Measurements from ENCODE around the gene FSTL1.

DNA sequence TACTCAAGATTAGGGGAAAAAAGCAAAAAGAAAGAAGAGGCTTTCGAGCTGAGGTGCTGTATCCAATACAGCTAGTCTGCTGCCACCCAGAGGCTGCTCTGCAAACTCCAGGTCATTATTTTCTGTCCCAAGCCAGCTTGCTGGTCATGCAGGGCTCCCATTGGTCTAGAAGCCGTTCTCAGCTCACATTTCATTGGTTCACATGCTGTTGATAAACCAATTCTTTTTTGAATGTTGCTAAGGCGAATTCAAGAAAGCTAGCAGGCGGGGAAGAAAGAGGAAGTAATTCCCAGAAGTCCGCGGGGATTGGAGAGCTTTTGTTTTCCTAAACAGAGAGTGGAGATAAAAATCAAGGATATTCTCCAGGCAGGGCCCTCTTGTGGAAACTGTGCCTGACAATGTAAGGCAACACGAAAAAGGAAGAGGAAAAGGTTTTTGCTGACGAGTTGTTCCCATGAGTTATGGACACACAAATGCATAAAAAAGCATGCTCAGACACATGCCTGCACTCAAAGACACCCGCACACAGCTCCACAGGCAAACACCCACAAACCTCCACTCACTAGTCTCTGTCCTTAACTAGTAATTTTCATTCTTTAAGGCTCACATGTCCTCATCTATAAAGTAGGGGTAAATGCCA, 33.4 kb downstream of the FSTL1 start:
- TF ChIP-seq, protein P1, sequence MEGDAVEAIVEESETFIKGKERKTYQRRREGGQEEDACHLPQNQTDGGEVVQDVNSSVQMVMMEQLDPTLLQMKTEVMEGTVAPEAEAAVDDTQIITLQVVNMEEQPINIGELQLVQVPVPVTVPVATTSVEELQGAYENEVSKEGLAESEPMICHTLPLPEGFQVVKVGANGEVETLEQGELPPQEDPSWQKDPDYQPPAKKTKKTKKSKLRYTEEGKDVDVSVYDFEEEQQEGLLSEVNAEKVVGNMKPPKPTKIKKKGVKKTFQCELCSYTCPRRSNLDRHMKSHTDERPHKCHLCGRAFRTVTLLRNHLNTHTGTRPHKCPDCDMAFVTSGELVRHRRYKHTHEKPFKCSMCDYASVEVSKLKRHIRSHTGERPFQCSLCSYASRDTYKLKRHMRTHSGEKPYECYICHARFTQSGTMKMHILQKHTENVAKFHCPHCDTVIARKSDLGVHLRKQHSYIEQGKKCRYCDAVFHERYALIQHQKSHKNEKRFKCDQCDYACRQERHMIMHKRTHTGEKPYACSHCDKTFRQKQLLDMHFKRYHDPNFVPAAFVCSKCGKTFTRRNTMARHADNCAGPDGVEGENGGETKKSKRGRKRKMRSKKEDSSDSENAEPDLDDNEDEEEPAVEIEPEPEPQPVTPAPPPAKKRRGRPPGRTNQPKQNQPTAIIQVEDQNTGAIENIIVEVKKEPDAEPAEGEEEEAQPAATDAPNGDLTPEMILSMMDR (IDR thresholded peaks at IDR 0.05 in 2 of 3, conservative IDR thresholded peaks at IDR 0.05 in 1 of 3; ENCODE audit: borderline replicate concordance in 1 of 3, insufficient read depth in 1 of 3, low read depth in 2 of 3, low read length in 2 of 3): peak; percentile 78 to 95 (median 88)
- no peak for TF ChIP-seq SIN3A (IDR thresholded peaks at IDR 0.05; ENCODE audit: low read depth)
- TF ChIP-seq ZNF274 (IDR thresholded peaks at IDR 0.05; ENCODE audit: low read depth, low read length): no peak
- TF ChIP-seq, protein P2, sequence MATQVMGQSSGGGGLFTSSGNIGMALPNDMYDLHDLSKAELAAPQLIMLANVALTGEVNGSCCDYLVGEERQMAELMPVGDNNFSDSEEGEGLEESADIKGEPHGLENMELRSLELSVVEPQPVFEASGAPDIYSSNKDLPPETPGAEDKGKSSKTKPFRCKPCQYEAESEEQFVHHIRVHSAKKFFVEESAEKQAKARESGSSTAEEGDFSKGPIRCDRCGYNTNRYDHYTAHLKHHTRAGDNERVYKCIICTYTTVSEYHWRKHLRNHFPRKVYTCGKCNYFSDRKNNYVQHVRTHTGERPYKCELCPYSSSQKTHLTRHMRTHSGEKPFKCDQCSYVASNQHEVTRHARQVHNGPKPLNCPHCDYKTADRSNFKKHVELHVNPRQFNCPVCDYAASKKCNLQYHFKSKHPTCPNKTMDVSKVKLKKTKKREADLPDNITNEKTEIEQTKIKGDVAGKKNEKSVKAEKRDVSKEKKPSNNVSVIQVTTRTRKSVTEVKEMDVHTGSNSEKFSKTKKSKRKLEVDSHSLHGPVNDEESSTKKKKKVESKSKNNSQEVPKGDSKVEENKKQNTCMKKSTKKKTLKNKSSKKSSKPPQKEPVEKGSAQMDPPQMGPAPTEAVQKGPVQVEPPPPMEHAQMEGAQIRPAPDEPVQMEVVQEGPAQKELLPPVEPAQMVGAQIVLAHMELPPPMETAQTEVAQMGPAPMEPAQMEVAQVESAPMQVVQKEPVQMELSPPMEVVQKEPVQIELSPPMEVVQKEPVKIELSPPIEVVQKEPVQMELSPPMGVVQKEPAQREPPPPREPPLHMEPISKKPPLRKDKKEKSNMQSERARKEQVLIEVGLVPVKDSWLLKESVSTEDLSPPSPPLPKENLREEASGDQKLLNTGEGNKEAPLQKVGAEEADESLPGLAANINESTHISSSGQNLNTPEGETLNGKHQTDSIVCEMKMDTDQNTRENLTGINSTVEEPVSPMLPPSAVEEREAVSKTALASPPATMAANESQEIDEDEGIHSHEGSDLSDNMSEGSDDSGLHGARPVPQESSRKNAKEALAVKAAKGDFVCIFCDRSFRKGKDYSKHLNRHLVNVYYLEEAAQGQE (IDR thresholded peaks at IDR 0.05; ENCODE audit: low read depth): no peak
- TF ChIP-seq EZH2phosphoT487 (IDR thresholded peaks at IDR 0.05; ENCODE audit: borderline replicate concordance): no peak
- no peak for TF ChIP-seq JUND (IDR thresholded peaks at IDR 0.05)

Measured in HCT116 (cell line).